K562 treated with DMSO at 1 percent for 24 hours (cell line): ENCODE data around the gene VCAN. TPM values are rescaled to one million over a fixed set of nuclear protein-coding genes. Genes with fewer than 3 reads are reported as not detected.

Experiments used
- total RNA-seq: library from RNA; unstranded; fragments of 300-600 nt; gene quantifications from 2 replicates; pipeline ENCODE4 v1.2.3, GENCODE V29; 2022; ENCODE audit warnings: low read depth; ENCODE audit not compliant: insufficient read depth

Gene VCAN
- 0.12 and 0.38 TPM in 2 replicates for total RNA-seq

GRCh38 chr5:83471405-83472212, at the start of gene VCAN:
Gene VCAN (plus strand): TSS chr5:83471744. CDS start chr5:83483519, 11,775 bp downstream.

Other genes with a start within 250 kb of the VCAN start
- not detected in 2 replicates for gene HAPLN1, start 249.1 kb downstream of the VCAN start, total RNA-seq